ENCODE results near the gene FLOT2. TPM values are rescaled to one million over a fixed set of nuclear protein-coding genes. Genes with fewer than 3 reads are reported as not detected.

FLOT2 gene
- total RNA-seq, 3 donors from 2014 or later, result 49.8 to 78.3 (median 56.9) TPM

- H3K9me3 ChIP-seq, result no peaks in the 10 kb centered on the region
- no peak overlapping the region for H3K4me3 ChIP-seq
- H3K27me3 ChIP-seq, result no peaks in the 10 kb centered on the region
- TF ChIP-seq POLR2AphosphoS5 (IDR thresholded peaks at IDR 0.05) (no peak), POLR2A (IDR thresholded peaks at IDR 0.05) (no peak)
- TF ChIP-seq, protein P1, sequence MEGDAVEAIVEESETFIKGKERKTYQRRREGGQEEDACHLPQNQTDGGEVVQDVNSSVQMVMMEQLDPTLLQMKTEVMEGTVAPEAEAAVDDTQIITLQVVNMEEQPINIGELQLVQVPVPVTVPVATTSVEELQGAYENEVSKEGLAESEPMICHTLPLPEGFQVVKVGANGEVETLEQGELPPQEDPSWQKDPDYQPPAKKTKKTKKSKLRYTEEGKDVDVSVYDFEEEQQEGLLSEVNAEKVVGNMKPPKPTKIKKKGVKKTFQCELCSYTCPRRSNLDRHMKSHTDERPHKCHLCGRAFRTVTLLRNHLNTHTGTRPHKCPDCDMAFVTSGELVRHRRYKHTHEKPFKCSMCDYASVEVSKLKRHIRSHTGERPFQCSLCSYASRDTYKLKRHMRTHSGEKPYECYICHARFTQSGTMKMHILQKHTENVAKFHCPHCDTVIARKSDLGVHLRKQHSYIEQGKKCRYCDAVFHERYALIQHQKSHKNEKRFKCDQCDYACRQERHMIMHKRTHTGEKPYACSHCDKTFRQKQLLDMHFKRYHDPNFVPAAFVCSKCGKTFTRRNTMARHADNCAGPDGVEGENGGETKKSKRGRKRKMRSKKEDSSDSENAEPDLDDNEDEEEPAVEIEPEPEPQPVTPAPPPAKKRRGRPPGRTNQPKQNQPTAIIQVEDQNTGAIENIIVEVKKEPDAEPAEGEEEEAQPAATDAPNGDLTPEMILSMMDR (IDR thresholded peaks at IDR 0.05), result no peak
- H3K36me3 ChIP-seq, result no peaks in the 10 kb centered on the region
- H3K27ac ChIP-seq, result no peak overlapping the region
- intact Hi-C loops (cut with DNase I; ENCODE audit: low total_unique reads), result no loop called here
- peaks cover 0 to 8% of the 10 kb centered on the region in 2 donors for H3K4me1 ChIP-seq
- no peak for DNase-seq (ENCODE audit: low spot score in 2 of 2)
Measured at GRCh38 chr17:28892024-28892423, 5.5 kb downstream of the FLOT2 start.

GRCh38 chr17:28891201-28891600 is 6.3 kb downstream of the FLOT2 start:
- DNase-seq (ENCODE audit: low spot score in 2 of 2), result no peak
- Histone ChIP-seq H3K27me3 (no peaks in the 10 kb centered on the region), H3K9me3 (no peaks in the 10 kb centered on the region), H3K36me3 (no peaks in the 10 kb centered on the region), H3K4me1 (peaks cover 0 to 8% of the 10 kb centered on the region in 2 donors), H3K4me3 (no peak overlapping the region), H3K27ac (peak overlapping the region in 1 of 2 donors; percentile 4)
- intact Hi-C loops (cut with DNase I; ENCODE audit: low total_unique reads), result no loop called here
- TF ChIP-seq, protein P1 (IDR thresholded peaks at IDR 0.05), result no peak
- TF ChIP-seq POLR2A (IDR thresholded peaks at IDR 0.05) (no peak), POLR2AphosphoS5 (IDR thresholded peaks at IDR 0.05) (no peak)

GRCh38 chr17:28889996-28890395 is 7.5 kb downstream of the FLOT2 start:
- Histone ChIP-seq H3K9me3 (no peaks in the 10 kb centered on the region), H3K4me3 (no peak overlapping the region), H3K4me1 (peaks cover 0 to 8% of the 10 kb centered on the region in 2 donors), H3K27me3 (no peaks in the 10 kb centered on the region), H3K36me3 (no peaks in the 10 kb centered on the region), H3K27ac (no peak overlapping the region)
- intact Hi-C loops (cut with DNase I; ENCODE audit: low total_unique reads), result no loop called here
- TF ChIP-seq POLR2AphosphoS5 (IDR thresholded peaks at IDR 0.05) (no peak), POLR2A (IDR thresholded peaks at IDR 0.05) (no peak)
- TF ChIP-seq, protein P1 (IDR thresholded peaks at IDR 0.05), result no peak
- no peak for DNase-seq (ENCODE audit: low spot score in 2 of 2)

- no peaks in the 10 kb centered on the region for H3K9me3 ChIP-seq
- H3K27me3 ChIP-seq, result no peaks in the 10 kb centered on the region
- TF ChIP-seq, protein P1 (IDR thresholded peaks at IDR 0.05), result no peak
- TF ChIP-seq POLR2A (IDR thresholded peaks at IDR 0.05), result no peak
- TF ChIP-seq POLR2AphosphoS5 (IDR thresholded peaks at IDR 0.05), result no peak
- no peaks in the 10 kb centered on the region for H3K36me3 ChIP-seq
- peaks cover 0 to 4% of the 10 kb centered on the region in 2 donors for H3K4me1 ChIP-seq
- H3K4me3 ChIP-seq, result no peak overlapping the region
- intact Hi-C loops (cut with DNase I; ENCODE audit: low total_unique reads), result no loop called here
- H3K27ac ChIP-seq, result no peak overlapping the region
- no peak for DNase-seq (ENCODE audit: low spot score in 2 of 2)
Measured at GRCh38 chr17:28888832-28889231, 8.7 kb downstream of the FLOT2 start.

GRCh38 chr17:28887871-28888471 is 9.6 kb downstream of the FLOT2 start:
- TF ChIP-seq, protein P1 (IDR thresholded peaks at IDR 0.05), result no peak
- TF ChIP-seq POLR2AphosphoS5 (IDR thresholded peaks at IDR 0.05) (no peak), POLR2A (IDR thresholded peaks at IDR 0.05) (no peak)
- Histone ChIP-seq H3K27me3 (no peaks in the 10 kb centered on the region), H3K4me1 (no peaks in the 10 kb centered on the region), H3K27ac (no peak overlapping the region), H3K4me3 (no peak overlapping the region), H3K9me3 (no peaks in the 10 kb centered on the region), H3K36me3 (no peaks in the 10 kb centered on the region)
- DNase-seq (ENCODE audit: low spot score in 2 of 2), result no peak
- intact Hi-C loops (cut with DNase I; ENCODE audit: low total_unique reads), result no loop called here
